Endothelial cell (in vitro differentiated cells): ENCODE results near the gene RWDD3. TPM values are rescaled to one million over a fixed set of nuclear protein-coding genes. Genes with fewer than 3 reads are reported as not detected.

Experiments used
- DNase-seq: peaks from one replicate; pipeline ENCODE4 v3.0.0; 2021; ENCODE audit warnings: low spot score
- H3K27ac Mint-ChIP-seq: one replicate; pipeline ENCODE4 v1.8.0; 2021; ENCODE audit warnings: mixed read lengths, inconsistent platforms; ENCODE audit not compliant: unreplicated experiment
- H3K27me3 Mint-ChIP-seq: one replicate; pipeline ENCODE4 v1.8.0; 2021; ENCODE audit warnings: mild to moderate bottlenecking, moderate library complexity, mixed read lengths, inconsistent platforms; ENCODE audit not compliant: unreplicated experiment
- H3K36me3 Mint-ChIP-seq: one replicate; pipeline ENCODE4 v1.8.0; 2021; ENCODE audit warnings: mild to moderate bottlenecking, low read depth, mixed read lengths, inconsistent platforms; ENCODE audit not compliant: unreplicated experiment
- H3K4me1 Mint-ChIP-seq: one replicate; pipeline ENCODE4 v1.8.0; 2021; ENCODE audit warnings: mild to moderate bottlenecking, mixed read lengths, inconsistent platforms; ENCODE audit not compliant: unreplicated experiment
- H3K4me3 Mint-ChIP-seq: one replicate; pipeline ENCODE4 v1.8.0; 2021; ENCODE audit warnings: mild to moderate bottlenecking, mixed read lengths, inconsistent platforms; ENCODE audit not compliant: unreplicated experiment
- H3K9me3 Mint-ChIP-seq: one replicate; pipeline ENCODE4 v1.8.0; 2021; ENCODE audit warnings: mixed read lengths, inconsistent platforms; ENCODE audit not compliant: unreplicated experiment
- CTCF ChIP-seq: fragments of 200-600 bp; sonication (generic); IDR thresholded peaks from one replicate; pipeline ENCODE4 v1.5.0; 2021; ENCODE audit warnings: antibody characterized with exemption; ENCODE audit not compliant: unreplicated experiment
- total RNA-seq: library from RNA; stranded (reverse); fragmentation: NEBNext Ultra II Directional; extraction: Animal tissue kit (Norgen Biotek cat#: 25700); gene quantifications from one replicate; pipeline ENCODE4 v1.2.1, GENCODE V29; 2021; ENCODE audit not compliant: unreplicated experiment

Gene RWDD3
- total RNA-seq, 1 donor from 2014 or later = 31.4 TPM

- DNase-seq = no peak
- Mint-ChIP-seq H3K27me3 (no peaks in the 10 kb centered on the region), H3K27ac (no peak overlapping the region), H3K4me1 (no peaks in the 10 kb centered on the region), H3K36me3 (no peaks in the 10 kb centered on the region), H3K4me3 (no peak overlapping the region), H3K9me3 (no peaks in the 10 kb centered on the region)
- TF ChIP-seq CTCF = no peak
Measured at GRCh38 chr1:95208876-95209275, 25.1 kb upstream of the RWDD3 start.

- no peak for TF ChIP-seq CTCF
- no peak for DNase-seq
- Mint-ChIP-seq H3K4me1 (no peaks in the 10 kb centered on the region), H3K27ac (no peak overlapping the region), H3K36me3 (no peaks in the 10 kb centered on the region), H3K4me3 (no peak overlapping the region), H3K27me3 (no peaks in the 10 kb centered on the region), H3K9me3 (no peaks in the 10 kb centered on the region)
Measured at GRCh38 chr1:95209291-95209690, 24.7 kb upstream of the RWDD3 start.

GRCh38 chr1:95216292-95216990 lies 17.6 kb upstream of the RWDD3 start:
- Mint-ChIP-seq H3K4me3 (no peak overlapping the region), H3K36me3 (no peaks in the 10 kb centered on the region), H3K4me1 (no peaks in the 10 kb centered on the region), H3K27me3 (no peaks in the 10 kb centered on the region), H3K9me3 (no peaks in the 10 kb centered on the region), H3K27ac (no peak overlapping the region)
- no peak for DNase-seq
- no peak for TF ChIP-seq CTCF

- TF ChIP-seq CTCF = no peak
- no peak for DNase-seq
- Mint-ChIP-seq H3K36me3 (no peaks in the 10 kb centered on the region), H3K27ac (no peak overlapping the region), H3K9me3 (no peaks in the 10 kb centered on the region), H3K27me3 (no peaks in the 10 kb centered on the region), H3K4me1 (no peaks in the 10 kb centered on the region), H3K4me3 (no peak overlapping the region)
Measured at GRCh38 chr1:95217371-95217770, 16.6 kb upstream of the RWDD3 start.

- Mint-ChIP-seq H3K27me3 (no peaks in the 10 kb centered on the region), H3K36me3 (no peaks in the 10 kb centered on the region), H3K9me3 (no peaks in the 10 kb centered on the region), H3K4me3 (no peak overlapping the region), H3K4me1 (no peaks in the 10 kb centered on the region), H3K27ac (no peak overlapping the region)
- DNase-seq = no peak
- TF ChIP-seq CTCF = no peak
Measured at GRCh38 chr1:95219407-95219806, 14.6 kb upstream of the RWDD3 start.
